ENCODE data around the gene DLX3.

DLX3 gene

DNA sequence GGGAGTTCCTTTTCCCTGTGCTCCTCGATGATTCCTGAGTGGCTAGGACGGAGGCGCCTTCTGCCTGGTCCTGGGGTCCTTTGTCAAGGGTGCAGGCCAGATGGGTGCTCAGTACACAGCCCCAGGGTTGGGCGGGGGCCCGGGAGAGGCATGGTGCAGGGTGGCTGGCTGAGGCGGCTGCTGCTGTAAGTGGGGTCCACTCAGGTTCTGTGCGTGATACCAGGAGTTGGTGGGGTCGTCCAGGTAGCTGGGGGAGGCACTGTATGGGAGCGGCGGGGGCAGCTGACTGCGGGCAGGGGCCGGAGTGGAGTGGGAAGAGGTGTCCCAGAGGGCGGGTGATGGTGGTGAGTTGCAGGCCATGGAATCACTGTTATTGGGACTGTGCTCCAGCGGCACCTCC lies 3.6 kb downstream of the DLX3 start:
- no peak for DNase-seq

DNA sequence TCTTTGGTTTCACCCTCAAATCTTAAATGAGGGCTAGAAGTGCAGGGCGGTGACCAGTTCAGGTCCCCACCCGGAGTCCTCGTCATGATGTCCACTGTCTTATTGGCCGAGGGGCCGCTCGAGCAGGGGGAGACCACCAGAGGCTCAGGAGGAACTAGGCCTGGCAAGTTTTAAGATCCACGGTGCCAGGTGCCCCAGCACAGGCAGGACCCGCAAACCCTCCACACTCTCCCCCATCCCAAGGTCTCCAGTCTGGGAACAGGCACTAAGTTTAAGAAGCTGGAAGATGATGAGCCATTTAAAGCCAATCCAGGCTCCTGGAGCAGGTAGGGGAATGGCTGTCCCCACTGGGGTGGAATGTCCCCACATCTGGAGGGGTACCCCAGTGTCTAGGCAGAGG lies 4.1 kb downstream of the DLX3 start:
- DNase-seq = no peak

DNA sequence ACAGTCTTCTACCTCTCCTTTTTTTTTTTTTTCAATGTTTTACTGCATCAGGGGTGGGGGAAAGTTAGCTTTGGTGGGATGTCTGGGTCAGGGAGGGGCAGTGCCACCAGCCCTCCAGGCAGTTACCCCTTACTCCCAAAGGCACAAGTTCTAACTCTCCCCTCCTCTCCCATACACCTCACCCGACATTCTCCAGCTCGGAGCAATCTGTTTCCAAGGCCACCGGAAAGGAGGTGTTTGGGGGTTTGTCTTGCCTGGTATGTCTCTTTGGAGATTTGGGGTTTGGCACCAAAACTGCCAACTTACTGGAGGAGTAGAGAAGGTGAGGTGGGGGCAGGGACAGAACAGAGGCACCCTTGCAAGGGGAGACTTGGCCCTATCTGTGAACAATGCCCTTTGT lies 4.7 kb downstream of the DLX3 start:
- no peak for DNase-seq

DNA sequence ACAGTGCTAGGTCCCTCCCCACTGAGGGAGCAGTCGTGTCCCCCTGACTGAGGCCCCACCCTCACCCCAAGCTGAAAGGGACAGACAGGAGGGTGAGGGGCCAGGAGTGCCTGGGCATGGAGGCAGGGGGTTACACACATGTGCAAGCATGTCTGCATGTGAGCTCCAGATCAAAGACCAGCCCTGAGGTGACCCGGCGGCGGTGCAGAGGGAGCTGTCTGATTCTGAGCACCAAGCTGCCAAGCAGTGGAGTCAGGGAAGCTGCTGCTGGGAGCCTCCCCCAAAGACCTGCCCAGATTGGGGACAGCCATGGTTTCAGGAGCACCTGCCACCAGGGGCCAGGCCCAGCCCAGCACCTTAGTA lies 5.5 kb downstream of the DLX3 start:
- no peak for DNase-seq

DNA sequence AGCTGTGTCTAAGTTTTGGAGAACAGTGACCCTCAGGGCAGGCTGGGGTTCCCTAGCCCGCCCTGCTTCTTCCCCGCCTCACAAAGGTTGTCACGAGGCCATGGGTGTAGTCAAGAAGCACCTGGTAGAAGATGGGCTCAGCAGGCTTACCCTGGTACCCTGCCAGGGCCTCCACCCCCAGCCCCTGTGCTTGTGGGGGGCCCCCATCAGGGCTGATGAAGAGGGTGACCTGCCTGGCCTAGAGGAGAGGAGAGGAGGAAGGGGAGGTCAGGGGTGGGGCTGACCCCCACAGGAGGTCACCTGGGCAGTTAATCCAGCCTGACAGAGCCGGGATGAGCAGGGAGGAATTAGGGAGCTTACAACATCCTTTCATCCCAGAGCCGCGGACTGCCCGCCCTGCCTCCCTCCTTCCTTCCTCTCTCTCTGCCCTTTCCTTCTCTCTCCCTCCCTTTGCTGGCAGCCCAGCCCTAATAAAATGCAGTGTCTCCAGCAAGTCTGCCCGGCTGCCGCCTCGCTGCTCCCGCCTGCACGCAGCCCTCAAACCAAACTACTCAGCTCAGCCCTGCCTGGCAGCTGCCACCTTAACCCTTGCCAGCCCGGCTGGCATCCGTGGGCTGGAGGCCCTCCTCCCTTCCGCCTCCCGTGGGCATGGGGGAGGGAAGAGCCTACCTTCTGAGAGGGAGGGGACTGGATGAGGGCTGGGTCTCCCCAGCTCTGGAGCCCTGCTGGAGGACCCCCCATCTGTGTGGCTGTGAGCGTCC lies 7.2 kb downstream of the DLX3 start:
- DNase-seq = no peak

DNA sequence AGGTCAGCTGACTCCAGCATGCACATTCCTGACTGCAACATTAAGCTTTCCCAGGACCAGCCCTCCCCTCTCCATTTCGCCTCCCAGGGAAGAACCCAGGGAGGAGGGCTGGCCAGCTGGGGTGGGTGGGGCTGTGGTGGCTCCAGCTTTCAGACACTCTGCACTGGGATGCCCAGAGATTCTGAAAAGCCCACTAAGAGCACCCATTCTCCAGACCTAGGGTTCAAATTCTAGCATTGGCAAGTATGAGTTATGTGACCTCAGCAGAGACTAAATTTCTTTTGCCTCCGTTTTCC lies 7.8 kb downstream of the DLX3 start:
- DNase-seq = no peak

DNA sequence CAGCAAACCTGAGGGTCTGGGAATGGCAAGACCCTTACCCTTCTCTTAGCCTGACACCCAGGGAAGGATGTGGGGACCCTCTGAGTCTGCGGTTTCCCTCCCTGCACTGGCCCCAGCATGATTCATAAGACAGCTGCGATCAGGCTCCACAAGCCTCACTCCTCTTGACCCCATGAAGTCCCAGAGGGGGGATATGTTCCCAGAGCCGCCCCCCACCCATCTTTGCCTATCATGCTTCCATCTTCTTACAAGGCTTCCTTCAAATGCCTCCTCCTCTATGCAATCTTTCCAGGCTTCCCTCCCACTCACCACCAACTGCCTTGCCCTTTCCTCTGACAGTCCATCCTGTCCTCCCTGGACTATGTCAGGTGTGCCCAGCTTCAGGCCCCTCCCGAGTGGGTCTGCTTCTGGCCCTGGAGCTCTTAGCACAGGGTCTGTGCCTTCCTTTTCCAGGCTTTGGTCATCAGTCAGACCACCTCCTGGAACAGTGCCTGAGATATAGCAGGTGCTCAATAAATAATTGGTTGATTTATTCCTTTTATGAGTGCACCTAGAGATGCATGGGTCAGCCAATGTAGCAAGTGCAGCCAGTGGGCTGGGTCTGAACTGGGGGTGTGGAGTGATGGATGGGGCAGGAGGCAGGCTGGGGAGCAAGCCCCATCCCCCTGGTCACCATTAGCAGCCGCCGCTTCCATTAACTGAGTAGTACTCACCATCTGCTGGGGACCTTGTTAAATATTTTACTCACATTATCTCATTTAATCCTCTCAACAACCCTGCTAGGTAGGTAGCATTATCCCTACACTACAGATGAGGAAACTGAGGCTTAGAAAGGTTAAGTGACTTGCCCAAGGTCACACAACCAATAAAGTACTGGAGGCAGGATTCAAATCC lies 8.4 kb downstream of the DLX3 start:
- DNase-seq = no peak

DNA sequence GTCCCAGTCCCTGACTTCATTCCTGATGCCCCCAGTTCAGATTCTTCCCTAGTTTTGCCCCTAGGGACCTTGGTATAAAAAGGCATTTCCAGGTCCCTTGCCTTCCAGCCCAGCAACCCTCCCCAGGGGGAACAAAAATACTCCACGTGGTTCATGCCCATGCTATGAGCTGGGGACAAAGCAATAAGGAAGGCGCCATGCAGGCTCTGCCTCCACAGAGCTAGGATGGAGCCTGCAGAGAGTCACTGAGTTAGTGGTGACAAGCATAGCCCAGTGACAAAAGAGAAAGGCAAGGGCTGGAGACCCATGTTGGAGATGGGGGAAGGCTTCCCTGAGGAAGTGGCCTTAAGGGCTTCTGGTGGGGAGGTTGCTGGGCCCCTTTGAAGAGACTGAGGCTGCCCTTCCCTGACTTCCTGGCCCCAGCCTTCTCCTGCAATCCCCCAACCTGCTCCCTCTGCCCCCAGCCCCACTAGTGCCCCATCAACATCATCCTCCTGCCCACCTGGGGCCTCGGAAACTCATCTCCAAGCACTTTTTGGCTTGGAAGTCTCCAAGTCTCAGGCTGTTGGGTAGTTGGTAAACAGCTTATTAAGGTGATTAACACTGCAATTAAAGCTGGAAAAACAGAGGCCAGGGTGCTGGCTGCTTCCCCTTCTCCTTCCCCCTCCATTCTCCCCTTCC lies 9.6 kb downstream of the DLX3 start:
- no peak for DNase-seq

DNA sequence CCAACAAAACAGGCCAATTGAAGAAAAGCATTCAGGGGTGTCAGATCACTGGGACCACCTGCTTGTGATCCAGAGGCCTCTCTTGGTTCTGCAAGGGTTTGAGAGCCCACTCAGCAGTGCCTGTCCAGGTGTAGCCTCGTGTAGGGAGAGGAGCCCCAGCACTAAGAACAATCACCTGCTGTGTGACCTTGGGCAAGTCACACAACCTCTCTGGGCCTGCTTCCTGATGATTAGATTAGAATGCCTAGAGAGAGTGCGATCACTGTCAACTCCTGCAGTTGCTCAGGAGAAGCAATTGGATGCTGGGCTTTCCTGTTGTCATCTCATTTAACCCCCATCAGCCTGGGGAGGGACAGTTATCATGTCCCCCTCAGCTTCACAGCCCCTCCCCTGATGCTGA lies 10.2 kb downstream of the DLX3 start:
- no peak for DNase-seq

DNA sequence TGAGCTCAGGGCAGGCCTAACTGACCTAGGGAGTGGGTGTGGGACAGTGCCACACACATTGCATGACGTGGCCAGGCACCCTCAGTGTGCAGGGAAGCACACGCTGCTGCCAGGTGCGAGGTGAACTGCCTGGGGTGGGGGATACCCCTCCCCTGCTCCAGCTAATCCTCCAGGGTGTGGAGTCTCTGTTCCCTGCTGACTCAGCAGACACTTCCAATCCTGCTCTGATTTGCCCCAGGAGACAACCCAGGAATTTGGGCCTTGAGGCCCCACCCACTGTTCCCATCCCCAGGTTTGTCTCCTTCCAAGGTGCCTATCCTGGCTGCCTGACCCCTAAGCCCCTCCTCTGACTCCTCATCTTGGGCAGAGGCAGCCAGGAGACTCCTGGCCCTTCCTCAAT lies 10.7 kb downstream of the DLX3 start:
- DNase-seq = no peak

DNA sequence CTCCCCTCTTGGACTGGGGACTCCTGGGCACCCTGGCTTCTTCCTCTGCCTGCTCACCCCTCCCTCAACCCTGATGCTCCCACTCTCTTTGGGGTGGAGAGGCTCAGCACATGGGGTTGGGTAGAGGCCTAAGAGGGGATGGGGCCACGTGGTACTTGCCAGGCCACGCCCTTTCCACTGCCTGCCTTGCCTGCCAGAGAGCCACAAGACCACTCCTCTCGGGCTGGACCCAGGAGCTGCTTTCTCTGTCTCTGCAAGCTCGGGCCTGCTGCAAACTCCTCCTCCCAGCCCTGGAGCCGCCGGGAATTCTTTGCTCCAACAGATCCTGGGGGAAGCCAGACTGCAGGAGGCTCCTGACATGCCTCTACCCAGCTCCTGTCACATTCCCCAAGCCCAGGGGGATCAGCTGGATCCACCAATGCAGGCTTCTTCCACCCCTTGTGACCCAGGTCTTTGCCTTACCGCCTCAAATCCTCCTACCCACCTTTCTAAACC lies 14.3 kb downstream of the DLX3 start:
- DNase-seq = no peak

DNA sequence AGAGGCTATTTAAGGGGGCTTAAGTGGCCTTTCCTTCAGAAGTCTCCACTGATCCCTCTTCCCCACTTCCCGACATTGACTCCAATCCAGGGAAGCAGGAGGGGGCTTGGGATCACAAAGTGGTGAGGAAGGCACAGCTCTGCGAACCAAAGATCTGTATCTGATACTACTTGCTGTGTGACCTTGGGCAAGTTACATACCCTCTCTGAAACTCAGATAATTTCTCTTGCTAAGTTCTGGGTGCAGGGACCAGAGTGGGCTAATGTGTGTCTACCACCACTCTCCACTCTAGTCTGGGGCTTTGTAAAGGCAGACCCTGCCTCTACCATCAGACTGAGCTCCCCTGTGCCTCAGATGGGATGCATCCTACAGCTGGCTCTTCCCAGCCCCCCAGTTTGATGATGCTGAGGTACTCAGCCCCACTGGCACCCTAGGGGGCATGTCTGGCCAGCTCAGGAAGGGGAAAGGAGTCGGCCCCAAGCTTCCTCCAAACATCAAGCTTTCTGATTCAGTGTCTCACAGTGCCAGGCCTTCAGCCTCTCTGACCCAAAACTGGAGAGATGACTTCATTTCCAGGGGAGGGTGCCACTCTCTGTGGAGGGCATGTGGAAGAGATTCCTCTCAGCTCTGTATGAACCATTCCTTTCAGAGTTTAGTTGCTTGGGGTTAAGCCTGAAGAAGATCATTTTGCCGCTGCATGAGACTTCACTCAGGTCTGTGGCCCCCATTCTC lies 15.1 kb downstream of the DLX3 start:
- no peak for DNase-seq

DNA sequence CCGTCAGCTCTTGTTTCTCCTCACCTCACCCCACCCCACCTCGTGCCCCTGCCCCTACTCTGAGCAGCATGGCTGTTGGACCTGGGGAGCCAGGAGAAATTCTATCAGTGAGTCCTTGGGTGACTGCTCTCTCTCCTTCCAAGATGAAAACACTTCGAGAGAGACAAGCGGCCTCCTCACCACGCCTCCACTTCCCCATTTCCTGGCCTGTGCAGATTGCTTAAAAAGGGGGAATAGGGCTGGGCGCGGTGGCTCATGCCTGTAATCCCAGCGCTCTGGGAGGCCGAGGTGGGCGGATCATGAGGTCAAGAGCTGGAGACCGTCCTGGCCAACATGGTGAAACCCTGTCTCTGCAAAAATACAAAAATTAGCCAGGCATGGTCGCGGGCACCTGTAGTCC lies 16.5 kb downstream of the DLX3 start:
- DNase-seq = no peak

DNA sequence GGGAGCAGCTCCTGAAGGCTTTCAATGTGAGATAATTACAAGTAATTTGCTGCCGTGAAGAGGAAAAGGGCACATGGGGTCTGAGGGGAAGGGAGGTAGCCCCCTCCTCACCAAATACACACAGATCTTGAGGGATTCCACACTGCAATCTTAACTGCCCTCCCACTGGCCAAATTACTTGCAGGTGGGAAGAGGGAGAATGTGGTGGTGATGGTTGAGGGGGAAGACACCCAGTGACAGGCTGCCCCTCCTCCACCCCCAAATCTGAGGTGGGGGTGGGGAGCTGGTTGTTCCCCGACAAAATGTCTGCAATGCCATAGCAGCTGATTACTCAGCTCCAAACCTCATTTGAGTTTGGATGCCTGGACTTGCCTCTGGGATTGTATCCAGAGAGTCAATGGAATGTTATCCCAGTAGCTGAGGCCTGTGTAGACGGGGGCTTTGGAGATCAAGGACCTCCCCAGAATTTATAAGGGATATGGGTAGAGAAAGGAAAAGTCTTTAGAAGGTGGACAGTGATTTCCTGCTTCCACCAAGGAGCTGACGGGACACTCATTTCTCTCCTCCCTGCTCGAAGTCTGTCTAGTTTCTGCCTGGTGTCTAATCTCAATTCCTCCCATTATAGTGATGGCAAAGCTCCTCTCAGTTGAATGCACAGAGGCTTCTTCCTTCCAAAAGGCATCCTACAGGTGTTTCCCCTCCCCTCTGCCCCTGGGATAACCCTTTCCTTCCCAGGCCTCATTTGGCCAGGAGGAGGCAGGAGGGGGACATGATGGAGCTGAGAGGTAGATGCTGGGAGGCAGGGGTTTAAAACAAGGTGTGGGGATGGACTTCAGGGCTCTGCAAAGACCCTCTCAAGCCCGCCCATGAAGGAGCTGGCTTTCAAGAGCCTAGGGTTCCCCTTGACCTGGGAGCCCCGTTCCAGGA lies 17.3 kb downstream of the DLX3 start:
- DNase-seq = no peak

DNA sequence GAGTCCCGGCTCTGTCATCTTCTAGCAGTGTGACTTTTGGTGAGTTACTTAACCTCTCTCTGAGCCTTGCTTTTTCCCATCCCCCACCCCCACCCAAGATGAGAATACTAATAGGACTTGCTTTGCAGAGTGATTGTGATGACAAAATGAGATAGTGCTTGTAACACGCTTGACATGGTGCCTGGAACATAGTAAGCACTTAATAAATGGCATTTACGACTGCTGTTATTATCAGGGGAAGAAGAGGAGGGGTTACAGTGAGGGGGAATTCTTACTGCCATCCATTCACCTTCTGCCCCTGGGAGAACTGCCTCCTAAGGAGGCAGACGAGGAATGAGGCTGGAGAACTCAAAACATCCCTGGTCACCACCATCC lies 18.2 kb downstream of the DLX3 start:
- no peak for DNase-seq

DNA sequence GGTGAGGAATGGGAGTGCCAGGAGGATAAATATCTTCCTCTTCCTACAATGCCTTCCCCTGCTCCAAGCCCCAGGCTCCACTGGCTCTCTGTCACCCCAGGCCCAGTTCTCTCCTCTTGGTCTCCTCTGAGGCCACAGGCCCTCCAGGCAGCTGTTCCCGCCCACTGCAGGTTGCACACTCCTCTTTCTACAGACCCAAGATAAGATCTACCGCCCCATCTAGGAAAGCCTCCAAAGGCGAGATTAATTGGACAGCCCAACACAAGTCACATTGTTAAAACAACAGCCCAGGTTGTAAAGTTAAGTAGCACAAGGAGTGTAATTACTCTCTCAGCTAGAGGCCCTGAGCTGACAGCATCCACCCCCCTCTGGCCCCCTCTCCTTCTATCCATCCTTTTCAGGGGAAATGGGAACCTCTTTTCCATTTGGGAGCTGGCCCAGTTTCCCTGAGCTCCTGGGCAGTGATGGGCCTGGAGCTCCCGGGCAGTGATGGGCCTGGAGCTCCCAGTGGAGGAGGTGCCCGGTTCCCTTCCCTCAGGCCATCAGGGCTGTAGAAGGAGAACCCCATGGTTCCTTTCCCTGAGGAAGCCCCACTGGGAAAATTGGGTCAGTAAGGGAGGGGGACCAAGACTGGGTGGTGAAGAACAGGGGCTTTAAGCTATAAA lies 18.7 kb downstream of the DLX3 start:
- no peak for DNase-seq

DNA sequence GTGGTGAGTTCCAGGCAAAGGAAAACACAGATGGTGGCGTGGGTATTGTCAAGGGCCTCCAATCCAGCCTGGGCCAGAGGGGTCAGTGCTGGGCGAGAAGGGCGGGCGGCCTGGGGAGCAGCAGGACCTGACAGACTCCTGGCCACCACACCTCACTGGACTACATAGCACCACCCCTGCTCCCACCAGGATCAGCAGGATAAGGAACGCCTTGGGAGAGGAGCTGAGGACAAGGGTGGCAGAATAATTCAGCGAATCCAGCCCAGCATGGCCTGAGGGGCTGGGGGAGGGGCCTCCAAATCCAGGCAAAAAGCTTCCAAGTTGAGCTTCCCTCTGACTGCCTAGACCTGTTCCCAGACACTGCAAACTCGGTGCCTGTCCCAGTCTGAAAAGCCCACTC lies 19.5 kb downstream of the DLX3 start:
- DNase-seq = no peak

DNA sequence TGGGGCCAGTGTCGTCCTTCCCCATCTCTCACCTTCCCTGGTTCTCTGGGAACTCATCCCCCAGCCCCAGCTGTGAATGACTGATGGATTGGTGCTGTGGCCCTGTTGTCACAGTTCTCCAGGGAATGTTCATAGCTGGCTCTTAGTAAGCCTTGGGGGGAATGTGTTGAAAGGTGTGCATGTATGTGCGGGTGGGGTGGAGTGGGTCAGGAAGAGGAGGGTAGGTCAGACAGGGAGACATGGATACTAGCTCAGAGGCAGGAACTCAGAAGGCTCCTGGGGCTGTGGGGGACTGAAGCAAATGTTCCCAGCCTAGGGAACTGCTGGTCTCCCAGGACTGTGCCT lies 21.8 kb downstream of the DLX3 start:
- DNase-seq = no peak

DNA sequence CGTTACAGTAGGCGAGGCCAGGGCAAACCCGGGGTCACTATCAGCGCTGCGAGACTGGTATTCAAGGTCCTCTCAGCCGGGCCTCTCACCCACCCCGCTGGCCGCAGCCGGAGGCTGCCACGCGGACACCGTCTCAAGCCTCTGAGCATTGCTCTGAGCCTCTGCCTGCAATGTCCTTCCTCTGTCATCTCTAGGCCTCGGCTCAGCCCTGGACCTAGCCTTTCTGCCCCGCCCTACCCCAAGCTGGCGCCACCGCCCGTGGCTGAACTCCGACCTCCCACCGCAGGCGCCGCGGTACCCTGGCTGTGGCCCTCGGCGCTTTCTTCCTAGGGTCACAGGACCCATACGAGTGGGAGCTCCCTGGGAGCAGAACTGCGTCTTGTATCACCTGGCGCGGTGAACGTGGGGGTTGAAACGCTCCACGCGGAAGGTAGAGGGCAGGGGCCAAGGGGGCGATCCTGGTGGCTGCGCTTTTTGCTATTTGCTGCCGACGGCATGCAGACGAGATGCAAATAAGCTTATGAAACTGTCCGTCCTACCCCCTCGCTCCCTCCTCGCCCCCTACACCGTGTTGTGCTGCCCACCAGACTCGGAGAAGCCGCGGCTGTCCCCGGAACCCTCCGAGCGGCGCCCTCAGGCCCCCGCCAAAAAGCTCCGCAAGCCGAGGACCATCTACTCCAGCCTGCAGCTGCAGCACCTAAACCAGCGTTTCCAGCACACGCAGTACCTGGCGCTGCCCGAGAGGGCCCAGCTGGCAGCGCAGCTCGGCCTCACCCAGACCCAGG lies 22.3 kb downstream of the DLX3 start:
- DNase-seq = no peak

DNA sequence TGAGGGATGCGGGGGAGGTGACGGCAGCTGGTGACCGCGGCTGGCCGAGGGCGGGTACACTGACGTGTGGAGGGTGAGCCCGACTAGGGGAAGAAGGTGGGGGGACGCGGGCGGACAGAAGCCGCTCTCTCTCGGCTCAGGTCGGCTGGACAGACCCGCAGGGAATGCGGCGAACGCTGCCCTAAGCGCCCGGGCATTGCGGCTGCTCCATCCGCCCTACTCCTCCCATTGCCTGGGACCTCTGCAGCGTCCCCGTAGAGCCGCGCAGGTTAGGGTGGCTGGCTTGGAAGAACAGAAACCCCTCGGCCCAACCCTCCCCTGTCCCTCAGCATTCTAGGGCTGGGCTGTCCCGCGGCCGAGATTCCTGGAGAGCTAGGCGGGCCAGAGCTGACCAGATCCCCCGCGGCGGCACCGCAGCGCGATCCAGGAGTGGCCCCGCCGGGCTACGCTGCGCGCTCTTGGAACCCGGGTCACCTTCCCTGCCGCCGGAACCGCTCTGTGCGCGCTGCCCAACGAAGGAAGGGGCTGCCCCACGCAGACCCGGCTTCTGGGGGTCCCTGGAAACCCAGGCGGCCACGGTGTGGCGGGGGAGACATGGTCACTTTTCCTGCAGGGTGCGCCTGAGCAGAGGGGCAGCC lies 23.1 kb downstream of the DLX3 start:
- DNase-seq = no peak
